Peyer's patch (tissue), 4 donors: ENCODE measurements around the gene USP8. TPM values are rescaled to one million over a fixed set of nuclear protein-coding genes. Genes with fewer than 3 reads are reported as not detected.
"Not testable (repeated sequence)": the region's sequence is repeated elsewhere in the genome, so short reads cannot be mapped to it uniquely, and the experiment has no call there.

Source experiments
- DNase-seq, 3 donors: peaks; one replicate each; pipeline ENCODE4 v3.0.0-alpha.2; 2017 to 2019
- H3K27ac ChIP-seq, 4 donors: fragments of 200-600 bp; sonication (generic); one replicate each; pipeline ENCODE4 v1.5.1; 2016 to 2019
- H3K27me3 ChIP-seq, 2 donors: fragments of 200-600 bp; sonication (generic); one replicate each; pipeline ENCODE4 v1.5.1; 2019
- H3K36me3 ChIP-seq, 3 donors: fragments of 200-600 bp; sonication (generic); one replicate each; pipeline ENCODE4 v1.5.1; 2016 to 2019
- H3K4me1 ChIP-seq, 4 donors: fragments of 200-600 bp; sonication (generic); one replicate each; pipeline ENCODE4 v1.5.1; 2016 to 2019
- H3K4me3 ChIP-seq, 4 donors: fragments of 200-600 bp; sonication (generic); 1 replicate in 3 of 4; 2 replicates in 1 of 4; pipeline ENCODE4 v1.5.1; 2016 to 2019; ENCODE audit warnings: mild to moderate bottlenecking in 1 of 4
- H3K9me3 ChIP-seq, 4 donors: fragments of 200-600 bp; sonication (generic); one replicate each; pipeline ENCODE4 v1.5.1; 2016 to 2019; ENCODE audit warnings: mild to moderate bottlenecking in 1 of 4
- CTCF ChIP-seq, 6 experiments: fragments of 450-650 bp in 4 of 6; fragments of 200-600 bp in 2 of 6; sonication (generic) in 1 of 6; IDR thresholded peaks; one replicate each; pipeline ENCODE4 v1.5.1; 2017 to 2019; ENCODE audit warnings: antibody characterized with exemption in 6 of 6, mild to moderate bottlenecking in 3 of 6, moderate library complexity in 1 of 6
- POLR2A ChIP-seq, 2 donors: fragments of 450-650 bp; IDR thresholded peaks; one replicate each; pipeline ENCODE4 v1.5.1; 2017; ENCODE audit warnings: antibody characterized with exemption in 2 of 2, mild to moderate bottlenecking in 2 of 2, moderate library complexity in 2 of 2
- total RNA-seq, 4 donors: library from RNA; depleted of rRNA; stranded (reverse); fragments of >200 nt; gene quantifications; one replicate each; pipeline ENCODE4 v1.1.0, GENCODE V29; 2016

USP8 gene
- total RNA-seq, 4 donors from 2014 or later, result 49.9 to 130 (median 57.1) TPM

GRCh38 chr15:50418041-50418583 is 6.1 kb upstream of the USP8 start:
- Histone ChIP-seq H3K4me1 (no peaks in the 10 kb centered on the region), H3K27ac (no peak overlapping the region), H3K36me3 (no peaks in the 10 kb centered on the region), H3K9me3 (no peaks in the 10 kb centered on the region), H3K27me3 (no peaks in the 10 kb centered on the region), H3K4me3 (no peak overlapping the region)
- TF ChIP-seq POLR2A (IDR thresholded peaks at IDR 0.05) (no peak), CTCF (IDR thresholded peaks at IDR 0.05) (no peak)
- DNase-seq, result no peak

GRCh38 chr15:50425219-50425618 is 1.0 kb downstream of the USP8 start:
- no peaks in the 10 kb centered on the region for H3K27me3 ChIP-seq

GRCh38 chr15:50425678-50426246 is 1.6 kb downstream of the USP8 start:
- Histone ChIP-seq H3K4me1 (peaks cover 0 to 27% (median 8%) of the 10 kb centered on the region in 4 donors), H3K4me3 (peak overlapping the region in 3 of 4 donors; percentile 78 to 83 (median 83))
- not testable (repeated sequence) for DNase-seq, H3K27ac ChIP-seq, H3K27me3 ChIP-seq, H3K9me3 ChIP-seq, H3K36me3 ChIP-seq

More at GRCh38 chr15:50425219-50425618, 1.0 kb downstream of the USP8 start:
- Histone ChIP-seq H3K4me3 (peak overlapping the region; percentile 71 to 83 (median 80)), H3K9me3 (no peaks in the 10 kb centered on the region), H3K27ac (peak overlapping the region; percentile 18 to 95 (median 90)), H3K4me1 (peaks cover 0 to 22% (median 8%) of the 10 kb centered on the region in 4 donors), H3K36me3 (no peaks in the 10 kb centered on the region)
- TF ChIP-seq CTCF (IDR thresholded peaks at IDR 0.05) (no peak), POLR2A (IDR thresholded peaks at IDR 0.05) (no peak)
- no peak for DNase-seq

- no peak for DNase-seq
- no peak overlapping the region for H3K27ac ChIP-seq
- no peaks in the 10 kb centered on the region for H3K36me3 ChIP-seq
- no peaks in the 10 kb centered on the region for H3K9me3 ChIP-seq
- H3K4me3 ChIP-seq, result no peak overlapping the region
- TF ChIP-seq POLR2A (IDR thresholded peaks at IDR 0.05) (no peak), CTCF (IDR thresholded peaks at IDR 0.05) (no peak)
- no peaks in the 10 kb centered on the region for H3K27me3 ChIP-seq
- peaks cover 0 to 28% (median 8%) of the 10 kb centered on the region in 4 donors for H3K4me1 ChIP-seq
These were observed 2.2 kb downstream of the USP8 start for GRCh38 chr15:50426428-50426827.

GRCh38 chr15:50431204-50431603 is 7.0 kb downstream of the USP8 start:
- Histone ChIP-seq H3K36me3 (peaks cover 0 to 14% (median 0%) of the 10 kb centered on the region in 3 donors), H3K4me1 (peaks cover 0 to 17% (median 2%) of the 10 kb centered on the region in 4 donors), H3K9me3 (no peaks in the 10 kb centered on the region), H3K27me3 (no peaks in the 10 kb centered on the region), H3K27ac (no peak overlapping the region), H3K4me3 (no peak overlapping the region)
- TF ChIP-seq POLR2A (IDR thresholded peaks at IDR 0.05), result no peak
- TF ChIP-seq CTCF (IDR thresholded peaks at IDR 0.05), result no peak
- no peak for DNase-seq

- H3K4me1 ChIP-seq, result peaks cover 0 to 16% (median 2%) of the 10 kb centered on the region in 4 donors
These were observed 8.0 kb downstream of the USP8 start for GRCh38 chr15:50432230-50432629.

More at GRCh38 chr15:50432230-50432629, 8.0 kb downstream of the USP8 start:
- Histone ChIP-seq H3K27me3 (no peaks in the 10 kb centered on the region), H3K9me3 (no peaks in the 10 kb centered on the region), H3K27ac (no peak overlapping the region), H3K4me3 (no peak overlapping the region), H3K36me3 (peaks cover 0 to 14% (median 0%) of the 10 kb centered on the region in 3 donors)
- DNase-seq, result no peak
- TF ChIP-seq CTCF (IDR thresholded peaks at IDR 0.05), result no peak
- no peak for TF ChIP-seq POLR2A (IDR thresholded peaks at IDR 0.05)
